Measurements from ENCODE around the gene ROBO3. TPM values are rescaled to one million over a fixed set of nuclear protein-coding genes. Genes with fewer than 3 reads are reported as not detected.

Gene ROBO3
- total RNA-seq, 4 donors from 2014 or later: 7.1 to 21.8 (median 11.1) TPM

DNA sequence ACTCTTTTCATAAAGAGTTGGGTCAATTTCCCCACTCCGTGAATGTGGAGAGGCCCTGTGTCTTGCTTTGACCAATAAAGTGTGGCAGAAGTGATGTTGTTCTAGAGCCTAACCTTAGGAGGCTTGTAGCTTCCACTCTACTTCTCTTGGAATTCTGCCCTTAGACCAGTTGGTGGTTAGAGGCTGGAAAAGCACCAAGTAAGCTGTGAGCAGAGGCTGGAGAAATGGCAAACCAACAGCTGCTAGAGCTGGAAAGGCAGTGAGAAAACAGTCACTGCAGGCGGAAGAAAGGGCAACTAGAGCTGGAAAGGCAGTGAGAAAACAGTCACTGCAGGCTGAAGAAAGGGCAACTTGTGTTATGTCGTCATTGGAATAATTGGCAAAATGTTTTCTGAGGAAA, 35.2 kb upstream of the ROBO3 start:
- Histone ChIP-seq H3K9me3 (no peaks in the 10 kb centered on the region), H3K36me3 (no peaks in the 10 kb centered on the region), H3K27me3 (no peaks in the 10 kb centered on the region), H3K27ac (no peak overlapping the region), H3K4me1 (no peaks in the 10 kb centered on the region), H3K4me3 (no peak overlapping the region)
- intact Hi-C loops (cut with DNase I; ENCODE audit: low total_unique reads): no loop called here
- TF ChIP-seq, protein P1, sequence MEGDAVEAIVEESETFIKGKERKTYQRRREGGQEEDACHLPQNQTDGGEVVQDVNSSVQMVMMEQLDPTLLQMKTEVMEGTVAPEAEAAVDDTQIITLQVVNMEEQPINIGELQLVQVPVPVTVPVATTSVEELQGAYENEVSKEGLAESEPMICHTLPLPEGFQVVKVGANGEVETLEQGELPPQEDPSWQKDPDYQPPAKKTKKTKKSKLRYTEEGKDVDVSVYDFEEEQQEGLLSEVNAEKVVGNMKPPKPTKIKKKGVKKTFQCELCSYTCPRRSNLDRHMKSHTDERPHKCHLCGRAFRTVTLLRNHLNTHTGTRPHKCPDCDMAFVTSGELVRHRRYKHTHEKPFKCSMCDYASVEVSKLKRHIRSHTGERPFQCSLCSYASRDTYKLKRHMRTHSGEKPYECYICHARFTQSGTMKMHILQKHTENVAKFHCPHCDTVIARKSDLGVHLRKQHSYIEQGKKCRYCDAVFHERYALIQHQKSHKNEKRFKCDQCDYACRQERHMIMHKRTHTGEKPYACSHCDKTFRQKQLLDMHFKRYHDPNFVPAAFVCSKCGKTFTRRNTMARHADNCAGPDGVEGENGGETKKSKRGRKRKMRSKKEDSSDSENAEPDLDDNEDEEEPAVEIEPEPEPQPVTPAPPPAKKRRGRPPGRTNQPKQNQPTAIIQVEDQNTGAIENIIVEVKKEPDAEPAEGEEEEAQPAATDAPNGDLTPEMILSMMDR (IDR thresholded peaks at IDR 0.05): no peak
- TF ChIP-seq POLR2A (IDR thresholded peaks at IDR 0.05): no peak
- DNase-seq: no peak

DNA sequence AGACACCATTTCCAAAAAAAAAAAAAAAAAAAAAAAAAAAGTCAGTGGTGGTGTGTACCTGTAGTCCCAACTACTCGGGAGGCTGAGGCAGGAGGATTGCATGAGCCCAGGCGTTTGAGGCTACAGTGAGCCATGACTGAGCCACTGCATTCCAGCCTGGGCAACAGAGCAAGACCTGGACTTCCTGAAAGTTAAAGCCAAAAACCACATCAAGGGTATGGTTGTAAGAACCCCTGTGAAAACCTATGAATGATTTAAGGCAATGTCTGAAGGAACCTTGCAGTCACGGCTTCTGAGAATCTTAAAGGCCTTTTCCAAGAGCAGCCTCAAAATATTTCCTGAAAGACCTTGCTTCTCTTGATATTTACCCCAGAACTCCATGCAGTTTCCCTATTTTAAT, 34.5 kb upstream of the ROBO3 start:
- Histone ChIP-seq H3K4me3 (no peak overlapping the region), H3K27me3 (no peaks in the 10 kb centered on the region), H3K27ac (no peak overlapping the region), H3K36me3 (no peaks in the 10 kb centered on the region), H3K9me3 (no peaks in the 10 kb centered on the region), H3K4me1 (no peaks in the 10 kb centered on the region)
- no peak for DNase-seq
- intact Hi-C loops (cut with DNase I; ENCODE audit: low total_unique reads): no loop called here
- TF ChIP-seq, protein P1 (IDR thresholded peaks at IDR 0.05): no peak
- no peak for TF ChIP-seq POLR2A (IDR thresholded peaks at IDR 0.05)

DNA sequence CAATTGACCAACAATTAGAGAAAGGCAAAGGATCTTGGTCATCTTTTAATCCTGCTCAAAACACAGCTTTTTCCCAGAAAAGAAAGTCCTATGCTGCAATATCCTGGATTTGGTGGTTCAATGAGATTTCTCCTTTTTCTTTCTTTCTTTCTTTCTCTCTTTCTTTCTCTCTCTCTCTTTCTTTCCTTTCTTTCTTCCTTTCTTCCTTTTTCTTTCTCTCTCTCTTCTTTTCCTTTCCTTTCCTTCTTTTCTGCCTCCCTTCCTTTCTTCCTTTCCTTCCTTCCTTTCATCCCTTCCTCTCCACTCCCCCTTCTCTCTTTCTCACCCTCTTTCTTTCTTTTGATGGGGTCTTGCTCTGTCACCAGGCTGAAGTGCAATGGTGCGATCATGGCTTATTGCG, 33.3 kb upstream of the ROBO3 start:
- no peaks in the 10 kb centered on the region for H3K36me3 ChIP-seq
- no peaks in the 10 kb centered on the region for H3K27me3 ChIP-seq
- intact Hi-C loops (cut with DNase I; ENCODE audit: low total_unique reads): no loop called here
- H3K27ac ChIP-seq: no peak overlapping the region
- no peak overlapping the region for H3K4me3 ChIP-seq
- H3K9me3 ChIP-seq: no peaks in the 10 kb centered on the region
- no peak for DNase-seq
- H3K4me1 ChIP-seq: no peaks in the 10 kb centered on the region
- TF ChIP-seq, protein P1 (IDR thresholded peaks at IDR 0.05): no peak
- no peak for TF ChIP-seq POLR2A (IDR thresholded peaks at IDR 0.05)

DNA sequence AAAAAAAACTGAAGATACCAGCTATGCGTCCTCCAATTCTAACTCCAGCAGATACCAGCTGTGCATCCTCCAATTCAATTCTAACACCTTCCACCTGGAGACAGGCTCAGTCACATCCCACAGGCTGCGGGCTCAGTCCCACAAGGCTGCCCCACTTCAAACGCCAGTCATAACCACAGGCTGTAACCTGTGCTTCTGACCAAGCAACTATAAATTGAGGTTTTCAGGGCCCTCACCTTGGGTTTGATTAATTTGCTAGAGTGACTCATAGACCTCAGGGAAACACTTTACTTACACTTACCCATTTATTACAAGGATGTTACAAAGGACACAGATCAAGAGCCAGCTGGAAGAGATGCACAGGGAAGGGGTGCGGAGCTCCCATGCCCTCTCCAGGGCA, 32.7 kb upstream of the ROBO3 start:
- Histone ChIP-seq H3K27me3 (no peaks in the 10 kb centered on the region), H3K9me3 (no peaks in the 10 kb centered on the region), H3K4me1 (no peaks in the 10 kb centered on the region), H3K4me3 (no peak overlapping the region), H3K27ac (no peak overlapping the region), H3K36me3 (no peaks in the 10 kb centered on the region)
- TF ChIP-seq, protein P1 (IDR thresholded peaks at IDR 0.05): no peak
- TF ChIP-seq POLR2A (IDR thresholded peaks at IDR 0.05): no peak
- DNase-seq: no peak
- intact Hi-C loops (cut with DNase I; ENCODE audit: low total_unique reads): no loop called here

DNA sequence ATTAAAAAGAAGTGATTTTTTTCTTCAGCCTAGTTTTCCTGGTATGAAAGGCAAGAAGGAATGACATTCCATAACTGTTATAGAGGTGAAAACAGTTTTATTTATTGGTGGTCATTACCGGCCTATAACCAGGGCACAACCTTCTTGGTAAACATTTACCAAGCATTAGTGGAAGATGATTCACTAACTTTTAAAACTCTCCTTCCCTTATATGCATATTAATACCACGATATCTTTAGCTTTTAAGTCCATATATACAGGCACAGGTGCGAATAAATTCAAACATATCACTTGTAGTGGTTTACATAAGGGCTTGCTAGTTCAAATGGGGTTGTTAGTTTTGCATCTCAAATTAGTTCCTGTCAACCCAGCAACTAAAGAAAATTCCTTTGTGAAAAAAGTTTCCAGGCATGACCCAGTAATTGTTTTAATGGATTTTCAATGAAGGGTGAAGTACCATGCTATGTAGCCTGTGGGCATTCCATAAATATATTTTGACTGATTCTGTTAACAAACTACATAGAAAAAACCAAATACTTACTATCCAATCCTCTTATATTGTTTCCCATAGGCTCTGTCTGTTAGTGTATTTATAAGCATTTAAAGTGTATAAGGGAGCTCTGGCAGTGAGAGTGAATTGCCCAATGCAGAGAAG, 30.6 kb upstream of the ROBO3 start:
- TF ChIP-seq, protein P1 (IDR thresholded peaks at IDR 0.05): no peak
- no peak for TF ChIP-seq POLR2A (IDR thresholded peaks at IDR 0.05)
- no peak for DNase-seq
- intact Hi-C loops (cut with DNase I; ENCODE audit: low total_unique reads): loop anchor here (5.0 kb wide), 1 partner anchor 167 kb away; no protein-coding TSS in a partner anchor

More for the DNA sequence above, 30.6 kb upstream of the ROBO3 start:
- no peak overlapping the region for H3K4me3 ChIP-seq
- peaks cover 0 to 6% of the 10 kb centered on the region in 2 donors for H3K4me1 ChIP-seq
- no peaks in the 10 kb centered on the region for H3K36me3 ChIP-seq
- H3K27me3 ChIP-seq: peaks cover 0 to 13% of the 10 kb centered on the region in 2 donors
- no peak overlapping the region for H3K27ac ChIP-seq
- H3K9me3 ChIP-seq: no peaks in the 10 kb centered on the region

Measured in uterus (tissue), 4 donors.